Heart right ventricle (tissue), 16 donors: ENCODE data around the gene RAB28. TPM values are rescaled to one million over a fixed set of nuclear protein-coding genes. Genes with fewer than 3 reads are reported as not detected.

ENCODE experiments used
- ATAC-seq, 8 donors: fragments of 200-7000 bp; cut with Tn5 transposase; one replicate each; pipeline ENCODE4 v1.9.1; 2020; ENCODE audit warnings: mild to moderate bottlenecking in 8 of 8, moderate library complexity in 8 of 8, moderate number of reproducible peaks in 1 of 8
- DNase-seq, 2 donors: peaks; one replicate each; pipeline ENCODE4 v3.0.0-alpha.2; 2020
- H3K27ac ChIP-seq, 10 donors: fragments of 200-600 bp; sonication (generic) in 2 of 10; one replicate each; pipeline versions ENCODE4 v1.5.0 to v1.8.0; 2020 to 2022; ENCODE audit warnings: mild to moderate bottlenecking in 3 of 10
- H3K27me3 ChIP-seq, 7 donors: fragments of 200-600 bp; one replicate each; pipeline ENCODE4 v1.8.0; 2021 to 2022; ENCODE audit warnings: mild to moderate bottlenecking in 2 of 7
- H3K36me3 ChIP-seq, 9 donors: fragments of 200-600 bp; sonication (generic) in 1 of 9; one replicate each; pipeline versions ENCODE4 v1.5.0 to v1.8.0; 2020 to 2022; ENCODE audit warnings: mild to moderate bottlenecking in 2 of 9
- H3K4me1 ChIP-seq, 9 donors: fragments of 200-600 bp; sonication (generic) in 1 of 9; one replicate each; pipeline versions ENCODE4 v1.5.0 to v1.8.0; 2020 to 2022; ENCODE audit warnings: mild to moderate bottlenecking in 4 of 9
- H3K4me3 ChIP-seq, 10 donors: fragments of 200-600 bp; sonication (generic) in 2 of 10; one replicate each; pipeline versions ENCODE4 v1.5.0 to v1.8.0; 2020 to 2022; ENCODE audit warnings: mild to moderate bottlenecking in 7 of 10, moderate library complexity in 2 of 10
- H3K9me3 ChIP-seq, 11 donors: fragments of 200-600 bp in 10 of 11; sonication (generic) in 2 of 11; one replicate each; pipeline versions ENCODE4 v1.5.0 to v1.8.0; 2013 to 2022; ENCODE audit warnings: mild to moderate bottlenecking in 2 of 11, control low read depth in 1 of 11, moderate library complexity in 1 of 11
- WGBS, 2 donors: extraction: QIAGEN DNeasy Blood & Tissue Kit; methylation state at CpG; one replicate each; pipeline ENCODE4 v1.1.7; 2013; ENCODE audit warnings: inconsistent platforms in 1 of 2; 5-methylcytosine and 5-hydroxymethylcytosine counted together
- intact Hi-C, 10 donors: fragments of 100-400 bp; cut with DNase I; formaldehyde crosslinking; loops; one replicate each; pipeline versions ENCODE4 v1.11.1 to v1.14.2; 2022
- polyA plus RNA-seq, 2 donors: library from polyadenylated mRNA; stranded (reverse); fragments of 200-250 nt; gene quantifications; one replicate each; pipeline ENCODE4 v1.2.3, GENCODE V29; 2013
- total RNA-seq, 10 donors: library from RNA; stranded (reverse); fragmentation: NEBNext Ultra II Directional in 3 of 10; extraction: Animal tissue kit (Norgen Biotek cat#: 25700) in 3 of 10; gene quantifications; one replicate each; pipeline versions ENCODE4 v1.2.1 to v1.2.4, GENCODE V29; 2021 to 2023
- TF ChIP-seq, protein P1 (sequence below), 9 donors: fragments of 200-600 bp; sonication (generic) in 2 of 9; IDR thresholded peaks; one replicate each; pipeline versions ENCODE4 v1.5.0 to v1.8.0; 2021 to 2022; ENCODE audit warnings: antibody characterized with exemption in 9 of 9, mild to moderate bottlenecking in 5 of 9, moderate library complexity in 1 of 9
- donor health status: Arrhythmogenic right ventricular cardiomyopathy.
- donor health status: ischemic (EF 13 %, LVEDD 7.1; RV severe dilation, severe dysfunction).
- donor health status: healthy with polysubstance abuse.
- donor health status: DM: no; HTN: yes; CAD: no.
- donor health status: DM: no; HTN: no; CAD: no.
- donor health status: ischemic (EF 25% LVEDD 6.9; RV normal size, moderate dysfunction).
- donor health status: ischemic (EF 25% LVEDD 5.7; RV mildly dilated, moderate dysfunction).
- donor health status: healthy.
- donor health status: DM: yes; HTN: yes; CAD: no.
- donor health status: Ischemic cardiomyopathy.
- donor health status: ischemic (EF 35%, LVEDD 5.7; RV mildly dilated, moderate dysfunction).
- donor health status: nonischemic (EF 11% LVEDD 7.7; RV severe dilation, severe dysfunction).
- donor health status: DM: yes; HTN: yes; CAD: no.
- donor health status: PGD.
- donor health status: ischemic (EF 29% LVEDD 5.4; RV normal size, mild dysfunction).
- donor health status: nonischemic (EF 23%, LVEDD 6.1; RV moderate dilation, normal function).

Gene RAB28
- total and polyA plus RNA-seq, 12 donors, result 12.7 to 27.5 (median 20.3) TPM

DNA sequence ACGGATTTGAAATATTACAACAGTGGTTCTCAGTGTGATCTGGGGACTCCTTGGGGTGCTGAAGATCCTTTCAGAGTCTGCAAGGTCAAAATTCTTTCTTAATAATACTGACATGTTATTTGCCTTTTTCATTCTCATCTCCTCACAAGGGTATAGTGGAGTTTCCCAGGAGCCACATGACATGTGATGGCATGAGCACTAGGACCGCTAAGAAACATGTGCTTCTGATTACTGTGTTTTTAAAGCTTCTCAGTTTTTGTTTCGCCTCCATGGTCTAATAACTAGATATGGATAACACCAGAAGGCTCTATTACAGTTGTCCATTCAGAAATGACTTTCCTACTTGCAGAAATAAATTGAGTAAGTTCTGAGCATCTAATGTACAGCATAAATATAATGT lies 156.1 kb downstream of the RAB28 start:
- intact Hi-C loops, result no loop called here
- WGBS, 2 donors, result 93 to 94% methylated on average over 3 of the region's 3 CpGs

DNA sequence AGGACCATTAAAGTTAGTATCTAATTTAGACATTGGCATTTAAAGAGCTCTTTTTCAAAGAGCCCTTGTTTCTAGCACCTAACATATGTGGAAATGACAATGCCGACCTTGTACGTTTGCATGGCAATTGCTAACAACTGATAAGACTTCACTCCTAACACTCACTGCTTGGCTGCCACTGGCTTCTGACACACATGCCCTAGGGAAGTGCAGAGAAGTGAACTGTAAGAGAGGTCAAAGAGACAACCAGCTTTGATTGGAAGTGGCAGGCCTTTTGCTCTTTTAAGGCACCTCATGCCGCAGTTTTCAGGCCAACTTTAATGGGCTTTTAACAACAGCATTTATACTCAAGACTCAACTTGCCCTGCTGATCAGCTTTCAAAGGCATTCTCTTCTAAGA lies 158.4 kb downstream of the RAB28 start:
- WGBS, 2 donors, result 35 to 45% methylated on average over 3 of the region's 3 CpGs

More for the DNA sequence above, 156.1 kb downstream of the RAB28 start:
- TF ChIP-seq, protein P1, sequence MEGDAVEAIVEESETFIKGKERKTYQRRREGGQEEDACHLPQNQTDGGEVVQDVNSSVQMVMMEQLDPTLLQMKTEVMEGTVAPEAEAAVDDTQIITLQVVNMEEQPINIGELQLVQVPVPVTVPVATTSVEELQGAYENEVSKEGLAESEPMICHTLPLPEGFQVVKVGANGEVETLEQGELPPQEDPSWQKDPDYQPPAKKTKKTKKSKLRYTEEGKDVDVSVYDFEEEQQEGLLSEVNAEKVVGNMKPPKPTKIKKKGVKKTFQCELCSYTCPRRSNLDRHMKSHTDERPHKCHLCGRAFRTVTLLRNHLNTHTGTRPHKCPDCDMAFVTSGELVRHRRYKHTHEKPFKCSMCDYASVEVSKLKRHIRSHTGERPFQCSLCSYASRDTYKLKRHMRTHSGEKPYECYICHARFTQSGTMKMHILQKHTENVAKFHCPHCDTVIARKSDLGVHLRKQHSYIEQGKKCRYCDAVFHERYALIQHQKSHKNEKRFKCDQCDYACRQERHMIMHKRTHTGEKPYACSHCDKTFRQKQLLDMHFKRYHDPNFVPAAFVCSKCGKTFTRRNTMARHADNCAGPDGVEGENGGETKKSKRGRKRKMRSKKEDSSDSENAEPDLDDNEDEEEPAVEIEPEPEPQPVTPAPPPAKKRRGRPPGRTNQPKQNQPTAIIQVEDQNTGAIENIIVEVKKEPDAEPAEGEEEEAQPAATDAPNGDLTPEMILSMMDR (IDR thresholded peaks at IDR 0.05), result no peak
- DNase-seq, result no peak
- no peak overlapping the region for H3K27ac ChIP-seq
- no peak overlapping the region for H3K4me3 ChIP-seq
- no peaks in the 10 kb centered on the region for H3K9me3 ChIP-seq
- no peak for ATAC-seq
- peaks cover 0 to 6% (median 0%) of the 10 kb centered on the region in 9 donors for H3K4me1 ChIP-seq
- H3K27me3 ChIP-seq, result no peaks in the 10 kb centered on the region
- no peaks in the 10 kb centered on the region for H3K36me3 ChIP-seq

DNA sequence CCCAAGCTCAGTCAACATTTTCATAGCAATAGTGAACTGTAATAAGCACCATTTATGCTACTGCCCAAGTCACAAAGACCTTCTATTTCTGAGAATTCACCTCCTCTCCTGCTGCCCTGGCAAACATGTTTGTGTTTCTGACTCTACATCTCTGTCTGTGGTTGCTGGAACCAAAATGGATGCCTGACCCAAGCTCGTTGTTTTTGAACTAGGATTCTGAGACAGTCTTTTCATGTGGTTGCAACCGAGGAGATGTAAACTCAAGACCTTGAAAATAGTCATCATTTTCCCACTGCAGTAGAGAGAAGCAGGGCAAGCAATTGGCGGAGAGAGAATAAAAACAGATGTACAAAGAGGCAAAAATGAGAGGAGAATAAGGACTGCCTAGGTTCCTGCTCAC lies 160.2 kb downstream of the RAB28 start:
- Histone ChIP-seq H3K9me3 (peaks cover 0 to 30% (median 15%) of the 10 kb centered on the region in 11 donors), H3K36me3 (peaks cover 0 to 13% (median 0%) of the 10 kb centered on the region in 9 donors), H3K27me3 (no peaks in the 10 kb centered on the region), H3K4me3 (no peak overlapping the region), H3K27ac (no peak overlapping the region), H3K4me1 (no peaks in the 10 kb centered on the region)
- ATAC-seq (no peak), DNase-seq (no peak)
- WGBS, 2 donors, result 92 to 94% methylated on average over 3 of the region's 3 CpGs
- intact Hi-C loops, result no loop called here
- TF ChIP-seq, protein P1 (IDR thresholded peaks at IDR 0.05), result no peak

More for the DNA sequence above, 158.4 kb downstream of the RAB28 start:
- H3K27ac ChIP-seq, result no peak overlapping the region
- H3K9me3 ChIP-seq, result peaks cover 0 to 19% (median 9%) of the 10 kb centered on the region in 11 donors
- H3K36me3 ChIP-seq, result peaks cover 0 to 13% (median 0%) of the 10 kb centered on the region in 9 donors
- H3K4me3 ChIP-seq, result no peak overlapping the region
- no peaks in the 10 kb centered on the region for H3K4me1 ChIP-seq
- TF ChIP-seq, protein P1 (IDR thresholded peaks at IDR 0.05), result no peak
- DNase-seq (no peak), ATAC-seq (peak in 4 of 8 donors; percentile 58 to 80 (median 74))
- intact Hi-C loops, result no loop called here
- H3K27me3 ChIP-seq, result no peaks in the 10 kb centered on the region

DNA sequence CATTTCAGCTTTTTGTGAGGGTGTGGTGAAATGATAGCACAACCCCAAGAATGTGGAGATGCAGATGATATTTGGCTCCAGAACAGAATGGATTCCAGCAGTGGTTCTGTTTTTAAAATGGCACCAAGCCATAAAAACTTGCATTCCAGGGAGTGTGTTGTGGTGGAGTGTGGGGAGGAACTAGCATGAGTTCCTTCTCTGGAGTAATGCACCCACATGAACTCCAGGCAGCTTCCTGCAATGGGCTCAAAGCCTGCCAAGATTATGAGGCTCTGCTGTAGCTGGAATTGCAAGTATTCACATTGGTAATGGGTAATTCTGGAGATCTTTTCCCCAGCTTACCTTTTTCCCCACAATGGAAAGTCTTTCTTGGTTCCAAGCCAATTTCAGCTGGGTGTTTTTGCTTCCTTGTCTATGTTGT lies 161.4 kb downstream of the RAB28 start:
- TF ChIP-seq, protein P1 (IDR thresholded peaks at IDR 0.05), result no peak
- no peak overlapping the region for H3K27ac ChIP-seq
- no peaks in the 10 kb centered on the region for H3K4me1 ChIP-seq
- no peaks in the 10 kb centered on the region for H3K27me3 ChIP-seq
- no peak overlapping the region for H3K4me3 ChIP-seq
- peaks cover 0 to 13% (median 0%) of the 10 kb centered on the region in 9 donors for H3K36me3 ChIP-seq
- peaks cover 0 to 30% (median 15%) of the 10 kb centered on the region in 11 donors for H3K9me3 ChIP-seq
- intact Hi-C loops, result no loop called here
- peak in 2 of 8 donors; percentile 35 to 46 for ATAC-seq
- DNase-seq, result no peak

Other genes with a start within 250 kb of the RAB28 start
- gene NKX3-2, start 60.2 kb upstream of the RAB28 start, total RNA-seq, result not detected
- not detected for gene NKX3-2, start 60.2 kb upstream of the RAB28 start, polyA plus RNA-seq
- 10 to 100 TPM; 16.7 to 28.1 (median 23.6) TPM for gene BOD1L1, start 143.4 kb upstream of the RAB28 start, total RNA-seq
- gene BOD1L1, start 143.4 kb upstream of the RAB28 start, polyA plus RNA-seq, result 10 to 100 TPM in 1 of 2 donors, 1 to 10 TPM in 1; 7.9 to 15.4 TPM